ENCODE results near the gene EFHC1. TPM values are rescaled to one million over a fixed set of nuclear protein-coding genes. Genes with fewer than 3 reads are reported as not detected.

Gene EFHC1
- total and polyA plus RNA-seq, 12 donors = 3.3 to 14.3 (median 5.8) TPM

GRCh38 chr6:52570291-52570700 lies 150.2 kb downstream of the EFHC1 start:
- ATAC-seq (peak; percentile 47 to 84 (median 68)), DNase-seq (peak in 1 of 2 donors; percentile 67)
- WGBS, 2 donors = 22 to 39% methylated on average over 8 of the region's 8 CpGs
- H3K9me3 ChIP-seq = no peaks in the 10 kb centered on the region
- no peaks in the 10 kb centered on the region for H3K27me3 ChIP-seq
- TF ChIP-seq CTCF (IDR thresholded peaks at IDR 0.05) = no peak
- peaks cover 15 to 100% (median 93%) of the 10 kb centered on the region in 9 donors for H3K4me1 ChIP-seq
- no peak overlapping the region for H3K4me3 ChIP-seq
- H3K27ac ChIP-seq = peak overlapping the region; percentile 16 to 82 (median 55)
- H3K36me3 ChIP-seq = no peaks in the 10 kb centered on the region
- intact Hi-C loops (cut with DNase I) = loop anchor here in 2 of 10 donors (5.0 to 10.0 kb wide), 2 partner anchors 53 to 55 kb away; no protein-coding TSS in a partner anchor

GRCh38 chr6:52571099-52571755 lies 151.1 kb downstream of the EFHC1 start:
- DNase-seq = peak in 1 of 2 donors; percentile 8
- H3K4me3 ChIP-seq = no peak overlapping the region
- H3K36me3 ChIP-seq = no peaks in the 10 kb centered on the region
- no peak for ATAC-seq
- intact Hi-C loops (cut with DNase I) = loop anchor here in 2 of 10 donors (5.0 to 10.0 kb wide), 2 partner anchors 54 to 56 kb away; no protein-coding TSS in a partner anchor
- H3K27me3 ChIP-seq = no peaks in the 10 kb centered on the region
- no peaks in the 10 kb centered on the region for H3K9me3 ChIP-seq
- peak overlapping the region in 7 of 10 donors; percentile 32 to 82 (median 69) for H3K27ac ChIP-seq
- WGBS, 2 donors = 41 to 60% methylated on average over 10 of the region's 10 CpGs
- no peak for TF ChIP-seq CTCF (IDR thresholded peaks at IDR 0.05)
- H3K4me1 ChIP-seq = peaks cover 13 to 100% (median 93%) of the 10 kb centered on the region in 9 donors

GRCh38 chr6:52572536-52572935 lies 152.4 kb downstream of the EFHC1 start:
- Histone ChIP-seq H3K4me3 (no peak overlapping the region), H3K9me3 (no peaks in the 10 kb centered on the region), H3K4me1 (peaks cover 12 to 91% (median 84%) of the 10 kb centered on the region in 9 donors), H3K27ac (peak overlapping the region in 3 of 10 donors; percentile 17 to 99 (median 54)), H3K36me3 (no peaks in the 10 kb centered on the region), H3K27me3 (no peaks in the 10 kb centered on the region)
- intact Hi-C loops (cut with DNase I) = loop anchor here in 3 of 10 donors (2.0 to 10.0 kb wide), 3 partner anchors 55 to 58 kb away; no protein-coding TSS in a partner anchor
- ATAC-seq = no peak
- 93 to 96% methylated on average over 4 of the region's 4 CpGs for WGBS, 2 donors
- DNase-seq = no peak
- no peak for TF ChIP-seq CTCF (IDR thresholded peaks at IDR 0.05)

GRCh38 chr6:52573295-52573694 lies 153.2 kb downstream of the EFHC1 start:
- H3K27me3 ChIP-seq = no peaks in the 10 kb centered on the region
- no peaks in the 10 kb centered on the region for H3K9me3 ChIP-seq
- H3K27ac ChIP-seq = peak overlapping the region in 7 of 10 donors; percentile 4 to 99 (median 52)
- no peak for TF ChIP-seq CTCF (IDR thresholded peaks at IDR 0.05)
- ATAC-seq = no peak
- no peaks in the 10 kb centered on the region for H3K36me3 ChIP-seq
- intact Hi-C loops (cut with DNase I) = loop anchor here in 3 of 10 donors (2.0 to 10.0 kb wide), 3 partner anchors 56 to 58 kb away; no protein-coding TSS in a partner anchor
- WGBS, 2 donors = 9 to 26% methylated on average over 2 of the region's 2 CpGs
- no peak overlapping the region for H3K4me3 ChIP-seq
- peaks cover 7 to 91% (median 84%) of the 10 kb centered on the region in 9 donors for H3K4me1 ChIP-seq
- DNase-seq = no peak

Other genes with a start within 250 kb of the EFHC1 start
- not detected for gene IL17A, start 234.0 kb upstream of the EFHC1 start, total RNA-seq
- not detected for gene IL17A, start 234.0 kb upstream of the EFHC1 start, polyA plus RNA-seq
- not detected for gene IL17F, start 175.8 kb upstream of the EFHC1 start, total RNA-seq
- not detected for gene IL17F, start 175.8 kb upstream of the EFHC1 start, polyA plus RNA-seq
- 10 to 100 TPM; 18.0 to 28.5 (median 25.9) TPM for gene MCM3, start 135.6 kb upstream of the EFHC1 start, total RNA-seq
- gene MCM3, start 135.6 kb upstream of the EFHC1 start, polyA plus RNA-seq = 10 to 100 TPM in 1 of 2 donors, 1 to 10 TPM in 1; 9.7 to 29.7 TPM
- 1 to 10 TPM; 1.5 to 6.3 (median 3.0) TPM for gene PAQR8, start 58.2 kb upstream of the EFHC1 start, total RNA-seq
- gene PAQR8, start 58.2 kb upstream of the EFHC1 start, polyA plus RNA-seq = 1 to 10 TPM; 1.0 to 2.4 TPM
- 10 to 100 TPM in 7 of 10 donors, 1 to 10 TPM in 3; 7.9 to 17.3 (median 11.0) TPM for gene TRAM2, start 156.7 kb downstream of the EFHC1 start, total RNA-seq
- gene TRAM2, start 156.7 kb downstream of the EFHC1 start, polyA plus RNA-seq = 1 to 10 TPM; 5.0 to 7.2 TPM